Measurements from ENCODE around the gene NEU4. TPM values are rescaled to one million over a fixed set of nuclear protein-coding genes. Genes with fewer than 3 reads are reported as not detected.

NEU4 gene
- total RNA-seq, result not detected in 2 replicates

GRCh38 chr2:241808721-241809382, at the start of gene NEU4:
TSS of gene NEU4 (plus strand) at chr2:241809193. CDS start at chr2:241814485, 5,292 bp downstream.

GRCh38 chr2:241776336-241777169, 32.4 kb upstream of the NEU4 start, which contains the start of gene GAL3ST2:
TSS of gene GAL3ST2 (plus strand) at chr2:241776822. CDS start at chr2:241776956, 134 bp downstream.

GRCh38 chr2:241858206-241859016, 49.4 kb downstream of the NEU4 start, which contains the start of gene PDCD1:
TSS of gene PDCD1 (minus strand) at chr2:241858894. CDS start at chr2:241858838, 56 bp downstream.

Other genes with a start within 250 kb of the NEU4 start
- 48.9 and 50.4 TPM in 2 replicates for gene THAP4, start 172.0 kb upstream of the NEU4 start, total RNA-seq
- 75.1 and 77.1 TPM in 2 replicates for gene ATG4B, start 171.5 kb upstream of the NEU4 start, total RNA-seq
- gene DTYMK, start 122.4 kb upstream of the NEU4 start, total RNA-seq, result 27.4 and 42.6 TPM in 2 replicates
- 21.7 and 22.0 TPM in 2 replicates for gene ING5, start 107.2 kb upstream of the NEU4 start, total RNA-seq
- 7.8 and 14.7 TPM in 2 replicates for gene D2HGDH, start 74.6 kb upstream of the NEU4 start, total RNA-seq
- 0.09 TPM in 1 of 2 replicates, not detected in the other for gene GAL3ST2, start 32.4 kb upstream of the NEU4 start, total RNA-seq
- not detected in 2 replicates for gene PDCD1, start 49.7 kb downstream of the NEU4 start, total RNA-seq
- not detected in 2 replicates for gene RTP5, start 60.5 kb downstream of the NEU4 start, total RNA-seq